Nephron (organoid): ENCODE measurements around the gene ARHGAP10.
A peak's percentile ranks its signal among the peaks of the same experiment; 100 is the strongest.

Experiments
- H3K27ac Mint-ChIP-seq, 3 experiments: 2 replicates each; pipeline ENCODE4 v1.8.0; 2020; ENCODE audit warnings: mixed read lengths in 3 of 3, mild to moderate bottlenecking in 2 of 3, moderate library complexity in 1 of 3
- H3K27me3 Mint-ChIP-seq: 2 replicates; pipeline ENCODE4 v1.8.0; 2021; ENCODE audit warnings: low read depth, mild to moderate bottlenecking, moderate library complexity, mixed read lengths
- H3K36me3 Mint-ChIP-seq: 2 replicates; pipeline ENCODE4 v1.8.0; 2020; ENCODE audit warnings: low read depth, mixed read lengths
- H3K4me1 Mint-ChIP-seq: 2 replicates; pipeline ENCODE4 v1.8.0; 2020; ENCODE audit warnings: mixed read lengths
- H3K4me3 Mint-ChIP-seq, 3 experiments: 2 replicates each; pipeline ENCODE4 v1.8.0; 2020; ENCODE audit warnings: mild to moderate bottlenecking in 3 of 3, mixed read lengths in 3 of 3, moderate library complexity in 2 of 3
- H3K9me3 Mint-ChIP-seq: 2 replicates; pipeline ENCODE4 v1.8.0; 2020; ENCODE audit warnings: mixed read lengths
- CTCF ChIP-seq, 3 experiments: fragments of 200-600 bp; sonication (generic); IDR thresholded peaks; one replicate each; pipeline ENCODE4 v1.5.0; 2021; ENCODE audit warnings: antibody characterized with exemption in 3 of 3; ENCODE audit not compliant: unreplicated experiment in 3 of 3

The ARHGAP10 gene

GRCh38 chr4:147822128-147822527, 90.2 kb downstream of the ARHGAP10 start:
- Mint-ChIP-seq H3K9me3 (no peaks in the 10 kb centered on the region), H3K4me1 (peaks cover 39% of the 10 kb centered on the region), H3K4me3 (no peak overlapping the region), H3K27me3 (no peaks in the 10 kb centered on the region), H3K27ac (peak overlapping the region; percentile 4 to 41 (median 10)), H3K36me3 (peaks cover 28% of the 10 kb centered on the region)
- no peak for TF ChIP-seq CTCF (IDR thresholded peaks at IDR 0.05; ENCODE audit: unreplicated experiment in 3 of 3)

GRCh38 chr4:147823130-147823529, 91.2 kb downstream of the ARHGAP10 start:
- no peaks in the 10 kb centered on the region for H3K9me3 Mint-ChIP-seq
- H3K4me1 Mint-ChIP-seq, result peaks cover 44% of the 10 kb centered on the region

GRCh38 chr4:147824316-147824715, 92.4 kb downstream of the ARHGAP10 start:
- Mint-ChIP-seq H3K36me3 (peaks cover 31% of the 10 kb centered on the region), H3K4me3 (no peak overlapping the region)

More at GRCh38 chr4:147823130-147823529, 91.2 kb downstream of the ARHGAP10 start:
- Mint-ChIP-seq H3K27me3 (no peaks in the 10 kb centered on the region), H3K36me3 (peaks cover 30% of the 10 kb centered on the region), H3K4me3 (no peak overlapping the region), H3K27ac (no peak overlapping the region)
- TF ChIP-seq CTCF (IDR thresholded peaks at IDR 0.05; ENCODE audit: unreplicated experiment in 3 of 3), result no peak

GRCh38 chr4:147824884-147825283, 93.0 kb downstream of the ARHGAP10 start:
- Mint-ChIP-seq H3K4me1 (peaks cover 58% of the 10 kb centered on the region), H3K36me3 (peaks cover 35% of the 10 kb centered on the region), H3K4me3 (no peak overlapping the region), H3K27me3 (no peaks in the 10 kb centered on the region), H3K9me3 (no peaks in the 10 kb centered on the region), H3K27ac (no peak overlapping the region)
- TF ChIP-seq CTCF (IDR thresholded peaks at IDR 0.05; ENCODE audit: unreplicated experiment in 3 of 3), result no peak

More at GRCh38 chr4:147824316-147824715, 92.4 kb downstream of the ARHGAP10 start:
- no peaks in the 10 kb centered on the region for H3K27me3 Mint-ChIP-seq
- H3K4me1 Mint-ChIP-seq, result peaks cover 52% of the 10 kb centered on the region
- no peak for TF ChIP-seq CTCF (IDR thresholded peaks at IDR 0.05; ENCODE audit: unreplicated experiment in 3 of 3)
- no peak overlapping the region for H3K27ac Mint-ChIP-seq
- H3K9me3 Mint-ChIP-seq, result no peaks in the 10 kb centered on the region

GRCh38 chr4:147825451-147826287, 93.8 kb downstream of the ARHGAP10 start:
- TF ChIP-seq CTCF (IDR thresholded peaks at IDR 0.05; ENCODE audit: unreplicated experiment in 3 of 3), result no peak

GRCh38 chr4:147826288-147826646, 94.4 kb downstream of the ARHGAP10 start:
- H3K4me1 Mint-ChIP-seq, result peaks cover 66% of the 10 kb centered on the region
- H3K27me3 Mint-ChIP-seq, result no peaks in the 10 kb centered on the region
- no peak overlapping the region for H3K4me3 Mint-ChIP-seq
- H3K36me3 Mint-ChIP-seq, result peaks cover 35% of the 10 kb centered on the region
- H3K9me3 Mint-ChIP-seq, result no peaks in the 10 kb centered on the region
- no peak overlapping the region for H3K27ac Mint-ChIP-seq
- TF ChIP-seq CTCF (IDR thresholded peaks at IDR 0.05; ENCODE audit: unreplicated experiment in 3 of 3), result no peak

More at GRCh38 chr4:147825451-147826287, 93.8 kb downstream of the ARHGAP10 start:
- H3K4me1 Mint-ChIP-seq, result peaks cover 64% of the 10 kb centered on the region
- H3K36me3 Mint-ChIP-seq, result peaks cover 35% of the 10 kb centered on the region
- H3K27me3 Mint-ChIP-seq, result no peaks in the 10 kb centered on the region
- H3K27ac Mint-ChIP-seq, result no peak overlapping the region
- H3K4me3 Mint-ChIP-seq, result no peak overlapping the region
- H3K9me3 Mint-ChIP-seq, result no peaks in the 10 kb centered on the region
